ENCODE measurements around the gene TIPARP. TPM values are rescaled to one million over a fixed set of nuclear protein-coding genes. Genes with fewer than 3 reads are reported as not detected.
"Not testable (repeated sequence)": the region's sequence is repeated elsewhere in the genome, so short reads cannot be mapped to it uniquely, and the experiment has no call there.

TIPARP gene
- total RNA-seq, 1 donor from 2014 or later: 32.1 TPM

DNA sequence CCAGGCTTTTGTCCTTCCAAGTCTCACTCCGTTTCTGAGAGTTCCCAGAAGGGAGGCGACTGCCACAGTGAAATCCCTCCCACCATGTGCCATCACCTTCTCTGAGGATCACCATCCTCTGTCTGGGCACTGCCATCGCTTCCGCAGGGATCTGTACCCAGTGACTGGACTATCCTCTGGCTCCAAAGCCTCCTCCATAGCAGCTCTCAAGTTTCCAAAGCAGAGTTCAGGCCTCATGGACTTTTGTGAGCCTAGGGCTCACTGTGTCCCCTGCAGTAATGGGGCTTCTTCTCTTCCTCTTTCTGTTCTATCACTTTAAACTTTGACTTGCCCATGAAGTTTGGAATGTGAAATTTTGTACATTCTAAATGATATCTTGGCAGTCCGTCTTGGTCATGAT, 63.9 kb downstream of the TIPARP start:
- no peak for DNase-seq (ENCODE audit: low read depth in 2 of 2)

- no peak for DNase-seq (ENCODE audit: low read depth in 2 of 2)
Measured at GRCh38 chr3:156739976-156740375, 65.6 kb downstream of the TIPARP start.

DNA sequence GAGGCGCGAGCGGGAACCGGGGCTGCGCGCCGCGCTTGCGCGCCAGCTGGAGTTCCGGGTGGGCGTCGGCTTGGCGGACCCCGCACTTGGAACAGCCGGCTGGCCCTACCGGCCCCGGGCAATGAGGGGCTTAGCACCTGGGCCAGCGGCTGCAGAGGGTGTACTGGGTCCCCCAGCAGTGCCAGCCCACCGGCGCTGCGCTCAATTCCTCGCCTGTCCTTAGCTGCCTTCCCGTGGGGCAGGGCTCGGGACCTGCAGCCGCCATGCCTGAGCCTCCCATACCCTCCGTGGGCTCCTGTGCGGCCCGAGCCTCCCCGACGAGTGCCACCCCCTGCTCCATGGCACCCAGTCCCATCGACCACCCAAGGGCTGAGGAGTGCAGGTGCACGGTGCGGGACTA, 66.2 kb downstream of the TIPARP start:
- not testable (repeated sequence) for DNase-seq (ENCODE audit: low read depth in 2 of 2)

DNA sequence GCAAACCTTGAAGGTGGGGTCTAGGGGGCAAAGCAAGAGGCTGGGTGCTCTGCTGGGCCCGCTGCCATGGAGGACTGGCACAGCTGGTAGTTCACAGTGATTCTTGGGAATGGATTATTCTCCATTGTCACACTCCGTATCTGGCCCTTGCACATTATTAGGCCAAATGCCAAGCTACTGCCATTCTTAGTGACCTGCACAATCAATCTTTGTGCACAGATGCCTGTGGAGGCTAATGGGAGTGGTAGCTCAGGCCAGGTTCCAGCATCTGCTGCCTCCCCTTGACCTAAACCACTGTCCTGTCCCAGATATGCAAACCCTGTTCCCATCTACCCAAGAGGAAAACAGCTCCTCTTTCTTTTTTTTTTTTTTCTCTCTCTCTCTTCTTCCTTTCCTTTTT, 67.5 kb downstream of the TIPARP start:
- no peak for DNase-seq (ENCODE audit: low read depth in 2 of 2)

DNA sequence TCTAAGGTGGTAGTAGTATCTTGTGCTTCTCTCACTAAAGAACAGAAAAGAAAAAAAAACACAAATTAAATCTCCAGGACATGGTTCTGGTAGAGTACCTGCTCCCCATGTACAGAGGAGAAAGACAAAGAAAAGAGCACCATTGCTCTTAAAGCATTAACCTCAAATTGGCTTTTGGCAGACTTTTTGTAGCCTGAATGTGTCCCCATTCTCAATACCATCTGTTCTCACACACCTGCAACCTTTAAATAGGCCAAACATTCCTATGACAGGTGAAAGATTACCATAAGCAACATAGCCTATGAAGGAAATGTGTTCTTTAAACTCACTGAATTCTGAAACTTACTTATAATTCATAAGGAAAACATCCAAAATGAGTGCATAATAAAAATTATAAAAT, 68.0 kb downstream of the TIPARP start:
- DNase-seq (ENCODE audit: low read depth in 2 of 2): no peak

DNA sequence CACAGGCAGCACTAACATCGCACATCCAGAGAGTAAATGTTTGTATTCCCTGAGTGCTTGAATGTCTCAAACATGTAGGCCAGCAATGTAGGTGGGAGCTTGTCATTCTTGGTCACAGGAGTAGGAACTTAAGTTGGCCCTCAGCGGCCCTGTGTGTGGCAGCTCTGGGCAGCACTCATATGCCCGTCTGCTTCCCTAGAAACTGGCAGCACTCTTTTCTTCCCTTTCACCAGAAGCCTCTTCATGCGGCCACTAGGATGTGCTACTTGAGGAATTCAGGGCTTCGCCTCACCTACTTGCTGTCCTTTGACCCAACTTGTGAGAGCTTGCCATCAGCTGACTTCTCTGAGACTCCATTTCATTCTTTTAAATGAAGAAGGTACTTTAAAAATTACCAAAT, 69.5 kb downstream of the TIPARP start:
- no peak for DNase-seq (ENCODE audit: low read depth in 2 of 2)

DNA sequence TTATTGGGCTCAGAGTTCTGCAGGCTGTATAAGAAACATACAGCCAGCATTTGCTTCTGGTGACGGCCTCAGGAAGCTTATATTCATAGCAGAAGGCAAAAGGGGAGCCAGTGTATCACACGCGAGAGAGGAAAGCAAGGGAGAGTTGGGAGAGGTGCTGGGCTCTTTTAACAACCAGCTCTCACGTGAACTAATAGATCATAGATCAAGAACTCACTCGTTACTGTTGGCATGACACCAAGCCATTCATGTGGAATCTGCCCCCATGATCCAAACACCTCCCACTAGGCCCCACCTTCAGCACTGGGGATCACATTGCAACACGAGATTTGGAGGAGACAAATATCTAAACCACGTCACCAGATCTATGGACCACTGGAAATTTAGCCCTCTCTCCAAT, 70.2 kb downstream of the TIPARP start:
- no peak for DNase-seq (ENCODE audit: low read depth in 2 of 2)

DNA sequence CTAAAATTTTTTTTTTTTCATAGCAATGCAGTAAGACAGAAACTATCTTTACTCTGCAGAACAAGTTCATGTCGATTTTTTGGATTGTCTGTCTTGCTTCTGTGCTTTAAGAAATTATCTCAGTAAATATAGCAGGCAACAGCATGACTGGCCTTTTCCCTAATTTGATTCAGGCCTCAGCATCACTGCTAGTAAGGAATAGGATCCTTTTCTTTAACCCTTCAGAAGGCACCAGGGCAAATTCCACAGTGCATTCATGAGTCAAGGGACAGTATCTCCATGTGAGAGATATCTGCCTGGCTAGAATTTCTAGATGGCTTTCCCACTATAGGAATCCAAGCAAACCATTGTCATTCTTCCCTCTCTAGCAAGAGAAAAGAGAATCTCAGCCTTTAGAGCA, 71.4 kb downstream of the TIPARP start:
- DNase-seq (ENCODE audit: low read depth in 2 of 2): no peak

GRCh38 chr3:156747046-156747445, 72.7 kb downstream of the TIPARP start:
- DNase-seq (ENCODE audit: low read depth in 2 of 2): no peak

DNA sequence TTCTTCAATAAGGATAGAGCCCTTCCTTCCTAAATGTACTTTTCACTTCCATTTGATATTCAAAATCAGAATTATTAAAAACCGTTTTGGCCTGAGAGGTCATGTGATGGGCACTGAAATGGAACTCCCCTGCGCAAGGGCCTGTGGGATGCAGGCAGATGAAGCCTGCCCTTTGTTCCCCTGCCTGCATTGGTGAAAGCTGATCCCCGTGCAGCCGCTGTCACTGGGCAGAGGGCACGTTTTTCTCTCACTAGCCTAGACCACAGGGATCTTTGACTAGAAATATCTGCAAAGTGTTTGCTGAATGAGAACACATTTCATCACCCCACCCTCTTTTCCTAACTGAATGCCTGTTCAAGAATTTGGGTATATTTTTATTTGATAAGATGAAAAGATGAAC, 74.9 kb downstream of the TIPARP start:
- no peak for DNase-seq (ENCODE audit: low read depth in 2 of 2)

DNA sequence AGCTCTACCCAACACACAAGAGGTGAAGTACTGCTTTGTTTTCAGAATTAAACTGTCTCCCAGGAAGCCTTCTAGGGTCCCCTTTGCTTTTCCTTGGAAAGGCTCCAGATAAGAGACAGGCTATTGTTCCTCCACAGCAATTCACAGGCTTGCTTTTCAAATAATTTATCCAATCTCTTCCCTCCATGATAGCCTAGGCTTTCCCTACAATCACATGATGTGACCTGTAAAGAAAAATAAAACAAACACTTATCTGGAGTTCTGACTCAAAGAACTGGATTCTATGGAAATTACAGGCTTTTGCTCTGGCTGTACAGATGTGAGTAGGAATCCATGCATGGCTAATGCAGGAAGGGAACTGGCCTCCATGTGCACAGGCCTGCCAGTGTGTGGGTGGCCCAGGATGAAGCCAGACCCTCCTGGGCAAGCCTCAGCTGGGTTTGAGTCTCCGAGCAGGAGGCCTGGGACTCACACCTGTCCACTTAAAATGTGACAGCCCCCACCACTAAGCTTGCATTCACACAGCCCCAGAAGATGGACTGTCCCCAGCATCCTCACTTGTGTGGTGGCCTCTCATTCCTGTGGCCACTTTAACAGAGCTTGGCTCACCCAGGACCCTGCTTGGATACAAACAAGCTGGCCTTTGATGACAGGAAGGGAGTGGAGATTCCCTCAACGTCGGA, 75.9 kb downstream of the TIPARP start:
- no peak for DNase-seq (ENCODE audit: low read depth in 2 of 2)

- no peak for DNase-seq (ENCODE audit: low read depth in 2 of 2)
Measured at GRCh38 chr3:156750874-156751245, 76.5 kb downstream of the TIPARP start.

DNA sequence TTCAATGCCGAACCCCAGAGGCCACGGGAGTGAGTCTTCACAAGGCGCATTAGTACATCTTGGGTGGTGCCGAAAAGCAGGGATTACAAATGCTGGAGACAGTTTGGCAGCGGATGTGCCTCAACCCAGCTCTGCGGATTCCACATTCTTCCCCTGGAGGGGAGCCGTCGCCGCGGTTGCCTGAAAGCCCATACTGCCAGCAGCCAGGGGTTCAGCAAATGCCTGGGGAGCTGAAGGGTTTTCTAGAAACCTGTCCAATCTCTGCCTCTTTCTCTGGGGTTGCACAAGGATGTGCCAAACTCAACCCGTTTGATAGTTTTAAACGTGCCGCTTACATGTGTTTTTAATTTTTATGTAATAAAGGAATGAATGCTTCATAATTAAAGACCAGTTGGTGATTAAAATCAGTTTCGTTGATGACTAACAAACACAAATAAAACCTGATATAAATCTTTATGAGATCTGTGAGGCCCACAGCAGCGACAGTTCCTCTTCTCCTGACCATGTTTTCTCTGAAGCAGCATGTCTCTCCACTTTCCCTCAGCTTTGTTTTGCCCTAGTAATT, 77.2 kb downstream of the TIPARP start:
- DNase-seq (ENCODE audit: low read depth in 2 of 2): peak; percentile 10 to 39

Other genes starting within 250 kb of the TIPARP start
- 130 and 141 TPM in 2 replicates for gene SSR3, start 119.5 kb upstream of the TIPARP start, total RNA-seq
- gene LEKR1, start 151.8 kb downstream of the TIPARP start, total RNA-seq: under 0.01 and 0.60 TPM in 2 replicates

Measured in lung microvascular endothelial cell (primary cell).